Measurements from ENCODE around the gene SULT1A1. TPM values are rescaled to one million over a fixed set of nuclear protein-coding genes. Genes with fewer than 3 reads are reported as not detected.
"Not testable (repeated sequence)": the region's sequence is repeated elsewhere in the genome, so short reads cannot be mapped to it uniquely, and the experiment has no call there.

Gene SULT1A1
- total and polyA plus RNA-seq, 2 donors: 8.2 to 15.6 TPM

DNA sequence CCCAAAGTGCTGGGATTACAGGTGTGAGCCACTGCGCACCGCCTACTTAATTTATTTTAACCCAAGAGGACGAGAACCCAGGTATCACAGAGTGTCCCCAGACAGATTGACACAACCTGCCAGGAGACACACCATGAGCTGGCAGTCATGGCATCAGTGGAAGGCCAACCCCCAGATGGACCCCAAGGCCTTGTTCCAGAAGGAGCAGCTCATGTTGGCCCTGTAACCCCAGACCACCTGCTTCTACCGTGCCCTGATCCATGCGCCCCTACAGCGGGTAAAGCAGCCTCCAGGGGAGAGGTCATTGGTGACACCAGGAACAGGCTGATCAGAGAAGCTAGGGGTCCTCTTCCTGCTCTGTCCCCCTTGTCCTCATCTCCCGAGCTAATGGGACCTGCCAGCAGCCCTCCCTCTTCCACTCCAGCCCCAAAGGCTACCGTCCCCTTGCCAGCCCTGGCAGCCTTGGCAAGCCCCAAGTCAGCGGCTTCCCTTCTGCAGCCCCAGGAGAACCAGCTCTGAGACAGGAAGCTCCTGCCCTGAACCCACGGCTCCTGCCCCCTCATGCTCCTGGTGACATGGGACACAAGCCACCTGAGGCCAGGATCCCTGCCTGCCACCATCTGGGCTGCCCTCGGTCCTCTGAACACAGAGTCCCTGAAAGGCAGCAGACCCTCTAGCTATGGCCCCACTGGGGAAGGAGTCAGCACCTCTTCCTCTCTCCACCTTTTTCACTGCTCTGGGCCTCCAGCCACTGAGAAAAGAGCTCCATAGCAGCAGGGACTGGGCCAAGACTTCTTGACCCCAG lies 6.3 kb downstream of the SULT1A1 start:
- no peak overlapping the region for H3K4me3 ChIP-seq (ENCODE audit: low read depth, low read length)
- no peak for DNase-seq (ENCODE audit: extremely low spot score)
- H3K27ac ChIP-seq (ENCODE audit: low read depth): no peak overlapping the region
- H3K36me3 ChIP-seq (ENCODE audit: insufficient read depth): no peaks in the 10 kb centered on the region
- 79% methylated on average over 11 of the region's 11 CpGs for WGBS
- no peaks in the 10 kb centered on the region for H3K4me1 ChIP-seq (ENCODE audit: insufficient read depth)

DNA sequence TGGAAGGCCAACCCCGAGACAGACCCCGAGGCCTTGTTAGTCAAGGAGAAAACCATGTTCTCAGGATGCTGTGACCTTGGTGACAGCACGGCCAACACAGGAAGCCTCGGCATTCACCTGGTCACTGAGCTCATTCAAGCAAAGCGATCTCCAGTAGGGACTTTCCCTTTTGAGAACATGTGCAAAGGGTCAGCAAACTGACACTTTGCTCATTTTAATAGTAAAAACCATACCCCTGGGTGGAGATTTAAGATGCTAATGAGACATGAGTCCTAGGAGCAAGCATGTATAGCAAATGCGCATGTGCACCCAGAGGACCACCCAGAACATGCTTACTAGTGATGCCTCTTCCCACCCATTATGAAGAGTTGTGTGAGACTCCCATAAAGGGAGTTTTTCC lies 7.3 kb downstream of the SULT1A1 start:
- Histone ChIP-seq H3K4me1 (ENCODE audit: insufficient read depth) (no peaks in the 10 kb centered on the region), H3K4me3 (ENCODE audit: low read depth, low read length) (no peak overlapping the region), H3K36me3 (ENCODE audit: insufficient read depth) (no peaks in the 10 kb centered on the region), H3K27ac (ENCODE audit: low read depth) (no peak overlapping the region)
- WGBS: 83% methylated on average over 5 of the region's 6 CpGs
- DNase-seq (ENCODE audit: extremely low spot score): no peak

DNA sequence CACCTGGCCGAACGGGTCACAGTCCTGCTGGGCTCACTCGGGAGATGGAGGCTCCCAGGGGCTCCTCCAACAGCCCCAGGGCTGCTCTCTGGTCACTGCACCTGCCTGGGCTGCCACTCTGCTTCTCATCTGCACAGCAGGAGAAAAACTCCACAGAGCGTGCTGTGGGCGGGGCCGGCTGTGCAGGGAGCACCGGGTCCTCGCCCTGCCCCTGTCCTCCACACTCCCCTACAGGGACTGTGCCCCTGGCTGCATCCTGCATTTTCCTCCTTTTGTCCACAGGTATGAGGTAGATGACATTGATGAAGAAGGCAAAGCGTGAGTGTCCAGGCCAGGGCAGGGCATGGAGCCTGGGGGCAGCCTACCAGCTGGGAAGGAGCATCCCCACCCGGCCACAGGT lies 7.8 kb downstream of the SULT1A1 start:
- DNase-seq (ENCODE audit: extremely low spot score); H3K4me1 ChIP-seq (ENCODE audit: insufficient read depth); H3K36me3 ChIP-seq (ENCODE audit: insufficient read depth); H3K4me3 ChIP-seq (ENCODE audit: low read depth, low read length); H3K27ac ChIP-seq (ENCODE audit: low read depth): not testable (repeated sequence)
- WGBS: 77% methylated on average over 5 of the region's 10 CpGs

DNA sequence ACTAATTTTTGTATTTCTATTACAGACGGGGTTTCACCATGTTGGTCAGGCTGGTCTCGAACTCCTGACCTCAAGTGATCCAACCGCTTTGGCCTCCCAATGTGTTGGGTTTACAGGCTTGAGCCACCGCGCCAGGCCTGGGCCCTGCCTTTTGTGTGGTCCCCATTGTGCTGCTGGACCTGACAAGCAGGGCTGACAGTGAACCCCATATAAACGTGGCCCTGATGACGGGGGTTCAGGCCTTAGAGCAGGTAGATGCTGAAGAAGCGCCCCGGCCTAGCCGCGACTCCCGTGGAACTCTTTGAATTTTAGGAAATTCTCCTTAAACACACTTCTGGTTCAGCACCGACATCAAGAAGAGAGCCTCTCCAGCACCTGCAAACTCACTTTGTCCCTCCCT lies 8.3 kb downstream of the SULT1A1 start:
- not testable (repeated sequence) for H3K27ac ChIP-seq (ENCODE audit: low read depth); H3K36me3 ChIP-seq (ENCODE audit: insufficient read depth); DNase-seq (ENCODE audit: extremely low spot score); H3K4me3 ChIP-seq (ENCODE audit: low read depth, low read length); H3K4me1 ChIP-seq (ENCODE audit: insufficient read depth)
- WGBS: 92% methylated on average over 11 of the region's 13 CpGs

DNA sequence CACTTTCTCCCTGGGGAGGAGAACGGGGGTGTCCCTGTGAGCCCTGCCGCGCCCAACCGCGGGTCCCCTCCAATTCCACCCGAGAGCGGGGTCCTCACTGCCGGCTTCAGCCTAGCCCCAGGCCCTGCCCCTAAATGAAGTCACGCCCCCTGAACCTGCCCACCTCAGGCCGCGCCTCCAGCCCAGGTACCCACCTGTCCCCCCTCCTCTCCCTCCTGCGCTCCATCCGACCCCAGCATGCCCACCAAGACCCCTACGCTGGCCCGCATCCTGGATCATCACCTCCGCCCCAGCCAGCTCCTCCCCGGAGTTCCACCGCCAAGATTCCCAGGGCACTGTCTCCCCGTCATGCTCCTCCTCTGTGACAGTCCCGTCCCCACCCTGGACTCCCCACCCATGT lies 8.9 kb downstream of the SULT1A1 start:
- not testable (repeated sequence) for H3K4me3 ChIP-seq (ENCODE audit: low read depth, low read length); H3K27ac ChIP-seq (ENCODE audit: low read depth); DNase-seq (ENCODE audit: extremely low spot score); H3K4me1 ChIP-seq (ENCODE audit: insufficient read depth); H3K36me3 ChIP-seq (ENCODE audit: insufficient read depth)
- 26% methylated on average over 12 of the region's 20 CpGs for WGBS

DNA sequence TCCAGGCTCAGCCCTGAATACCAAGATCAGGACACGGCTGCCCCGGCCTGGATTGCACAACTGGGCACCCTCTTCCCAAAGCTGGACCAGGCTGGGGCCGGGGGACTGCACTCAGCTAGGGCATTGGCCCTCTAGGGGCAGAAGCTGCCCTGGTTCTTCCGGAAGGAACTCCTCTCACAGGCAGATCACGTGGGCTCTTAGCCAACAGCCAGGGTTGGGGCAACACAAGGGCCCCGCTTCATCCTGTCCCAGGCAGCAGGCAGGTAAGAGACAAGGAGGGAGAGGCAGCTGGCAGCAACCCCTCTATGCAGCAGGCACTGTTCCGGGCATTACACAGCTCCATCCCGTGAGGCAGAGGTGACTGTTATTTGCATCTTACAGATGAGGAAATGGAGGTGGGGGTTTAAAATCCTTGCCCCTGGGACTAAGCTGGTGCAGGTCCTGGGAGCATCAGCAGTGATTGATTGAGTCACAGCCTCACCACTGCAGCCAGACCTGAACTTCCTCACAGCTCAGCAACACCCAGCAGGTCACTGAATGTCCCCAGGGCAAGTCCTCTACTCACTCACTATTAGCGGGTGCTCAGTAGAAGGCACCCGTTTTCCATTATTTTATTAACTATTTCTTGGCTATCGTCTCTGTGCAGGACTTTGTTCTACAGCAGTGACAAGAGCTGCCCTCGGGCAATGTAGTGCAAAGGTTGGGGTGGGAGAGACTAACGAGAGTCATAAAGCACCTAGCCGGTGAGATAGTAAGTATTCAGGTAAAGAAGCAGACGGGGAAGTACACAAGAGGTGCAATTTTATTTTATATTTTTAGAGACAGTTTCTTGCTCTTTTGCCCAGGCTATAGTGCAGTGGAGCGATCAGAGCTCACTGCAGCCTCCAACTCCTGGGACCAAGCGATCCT lies 10.2 kb downstream of the SULT1A1 start:
- not testable (repeated sequence) for DNase-seq (ENCODE audit: extremely low spot score); H3K36me3 ChIP-seq (ENCODE audit: insufficient read depth); H3K4me3 ChIP-seq (ENCODE audit: low read depth, low read length); H3K4me1 ChIP-seq (ENCODE audit: insufficient read depth); H3K27ac ChIP-seq (ENCODE audit: low read depth)
- no CpG with 5 or more reads among the region's 17 CpGs for WGBS

DNA sequence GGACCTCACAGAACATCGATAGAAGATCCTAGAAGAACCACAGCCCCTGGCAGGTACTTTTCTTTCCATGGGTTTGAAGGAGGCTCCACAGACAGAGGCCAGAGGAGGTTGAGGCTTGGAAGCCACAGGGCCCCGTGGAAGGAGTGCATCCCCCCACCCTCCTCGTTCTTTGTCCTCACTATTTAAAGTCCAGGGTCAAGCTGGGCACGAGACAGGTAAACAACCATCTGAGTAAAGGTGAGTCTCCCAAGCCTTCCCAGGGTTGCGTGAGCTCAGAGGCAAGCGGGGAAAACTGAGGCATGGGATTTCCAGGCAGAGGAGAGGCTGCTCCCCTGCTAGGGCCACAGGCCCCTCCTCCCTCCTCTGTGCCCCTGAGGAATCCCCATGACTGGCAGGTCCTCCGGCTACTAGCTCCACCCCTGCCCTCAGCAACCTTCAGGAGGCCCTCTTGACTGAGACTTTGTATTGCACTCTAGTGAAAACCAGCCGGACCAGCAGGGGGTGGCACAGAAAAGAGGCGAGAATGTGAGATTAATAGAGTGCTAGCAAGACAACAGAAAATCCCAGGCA lies 12.1 kb downstream of the SULT1A1 start:
- WGBS: 73% methylated on average over 9 of the region's 9 CpGs
- H3K27ac ChIP-seq (ENCODE audit: low read depth): no peak overlapping the region
- no peaks in the 10 kb centered on the region for H3K36me3 ChIP-seq (ENCODE audit: insufficient read depth)
- H3K4me3 ChIP-seq (ENCODE audit: low read depth, low read length): no peak overlapping the region
- DNase-seq (ENCODE audit: extremely low spot score): no peak
- no peaks in the 10 kb centered on the region for H3K4me1 ChIP-seq (ENCODE audit: insufficient read depth)

DNA sequence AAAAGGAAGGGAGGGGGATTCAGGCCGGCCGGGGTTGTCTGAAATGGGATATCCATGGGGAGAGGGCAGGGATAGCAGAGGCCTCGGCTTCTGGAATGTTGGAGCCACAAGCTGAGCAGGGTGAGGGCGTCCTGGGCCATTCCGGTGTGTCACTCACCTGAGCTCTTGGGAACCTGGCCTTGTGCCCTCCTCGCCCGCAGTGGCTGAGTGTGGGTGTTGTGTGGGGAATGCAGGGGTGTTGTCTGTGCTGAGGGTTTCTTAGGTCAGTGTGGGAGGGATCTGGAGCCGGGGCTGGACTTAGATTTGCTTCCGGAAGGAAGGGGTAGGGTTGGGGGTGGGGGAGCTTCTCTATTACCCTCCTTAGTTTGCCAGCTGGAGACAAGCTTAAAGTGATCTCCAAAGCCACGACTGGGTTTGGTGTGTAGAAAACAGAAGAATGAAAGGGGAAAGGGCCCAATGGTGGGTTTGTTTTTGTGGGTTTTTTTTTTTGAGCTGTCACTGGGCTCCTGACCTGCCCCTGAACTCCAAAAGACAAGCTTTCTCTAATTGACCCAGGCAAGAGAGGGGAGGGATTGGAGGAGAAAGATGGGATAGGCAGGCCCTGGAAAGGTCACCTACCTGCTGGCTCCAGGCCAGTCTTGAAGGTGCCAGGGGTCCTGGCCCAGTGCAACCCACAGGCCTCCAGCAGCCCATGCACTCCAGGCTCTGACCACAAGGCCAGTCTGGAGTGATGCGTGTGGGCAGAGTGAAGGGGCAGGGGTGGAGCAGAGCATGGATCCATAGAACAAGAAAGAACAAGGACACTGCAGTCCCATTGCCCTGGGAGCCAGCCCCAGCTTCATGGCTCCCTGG lies 12.8 kb downstream of the SULT1A1 start, which contains the start of gene SULT1A2:
Gene SULT1A2 (minus strand): TSS at position 211 of the 852 bp plus-strand sequence. CDS start 1,120 bp downstream, outside the sequence.
- Histone ChIP-seq H3K4me1 (ENCODE audit: insufficient read depth) (no peaks in the 10 kb centered on the region), H3K36me3 (ENCODE audit: insufficient read depth) (no peaks in the 10 kb centered on the region), H3K27ac (ENCODE audit: low read depth) (no peak within 1 kb of the TSS), H3K4me3 (ENCODE audit: low read depth, low read length) (no peak within 1 kb of the TSS)
- no peak for DNase-seq (ENCODE audit: extremely low spot score)
- WGBS: 29% methylated on average over 11 of the region's 11 CpGs

DNA sequence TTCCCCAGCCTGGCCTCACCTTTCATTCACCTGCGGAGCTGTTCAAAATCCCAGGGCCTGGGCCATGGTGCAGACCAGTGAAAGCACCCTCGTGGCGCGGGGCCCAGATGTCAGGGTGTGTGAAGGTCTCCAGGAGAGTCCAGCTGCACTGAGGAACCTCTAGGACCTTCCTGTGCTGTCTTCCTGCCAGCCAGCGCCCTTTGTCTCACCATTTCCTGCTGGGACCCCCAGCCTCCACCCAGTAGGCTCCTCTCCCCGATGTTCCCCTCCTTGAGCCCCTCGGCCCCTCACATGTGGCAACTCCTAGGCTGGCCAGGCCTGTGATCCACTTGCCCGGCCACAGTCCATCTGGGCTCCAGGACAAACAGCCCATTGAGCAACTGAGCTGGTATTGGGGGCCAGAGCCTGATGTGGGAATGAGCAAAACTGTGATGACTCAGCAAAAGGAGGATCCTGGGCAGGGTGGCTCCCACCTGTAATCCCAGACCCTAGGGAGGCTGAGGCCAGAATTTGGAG lies 13.7 kb downstream of the SULT1A1 start:
- no peak overlapping the region for H3K27ac ChIP-seq (ENCODE audit: low read depth)
- H3K4me3 ChIP-seq (ENCODE audit: low read depth, low read length): no peak overlapping the region
- H3K4me1 ChIP-seq (ENCODE audit: insufficient read depth): no peaks in the 10 kb centered on the region
- no peak for DNase-seq (ENCODE audit: extremely low spot score)
- WGBS: 78% methylated on average over 8 of the region's 8 CpGs
- no peaks in the 10 kb centered on the region for H3K36me3 ChIP-seq (ENCODE audit: insufficient read depth)

DNA sequence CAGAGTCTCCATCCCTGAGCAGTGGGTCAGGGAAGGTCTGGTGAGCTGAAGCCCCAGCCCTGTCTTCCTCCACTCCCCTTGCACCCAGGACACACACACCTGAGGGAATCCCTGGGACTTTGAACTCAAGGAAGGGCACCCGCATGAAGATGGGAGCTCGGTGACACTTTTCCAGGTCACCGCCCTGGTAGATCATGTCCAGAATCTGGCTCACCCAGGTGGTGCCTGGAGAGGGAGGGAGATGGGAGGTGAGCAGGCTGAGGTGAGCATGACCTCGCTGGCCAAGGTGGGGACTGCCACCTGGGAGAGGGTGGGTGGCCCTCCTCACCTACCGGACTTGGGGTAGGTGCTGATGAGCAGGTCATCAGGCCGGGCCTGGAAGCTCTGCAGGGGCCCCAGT lies 14.4 kb downstream of the SULT1A1 start:
- H3K27ac ChIP-seq (ENCODE audit: low read depth); H3K4me1 ChIP-seq (ENCODE audit: insufficient read depth); H3K36me3 ChIP-seq (ENCODE audit: insufficient read depth); H3K4me3 ChIP-seq (ENCODE audit: low read depth, low read length); DNase-seq (ENCODE audit: extremely low spot score): not testable (repeated sequence)
- 94% methylated on average over 6 of the region's 6 CpGs for WGBS

DNA sequence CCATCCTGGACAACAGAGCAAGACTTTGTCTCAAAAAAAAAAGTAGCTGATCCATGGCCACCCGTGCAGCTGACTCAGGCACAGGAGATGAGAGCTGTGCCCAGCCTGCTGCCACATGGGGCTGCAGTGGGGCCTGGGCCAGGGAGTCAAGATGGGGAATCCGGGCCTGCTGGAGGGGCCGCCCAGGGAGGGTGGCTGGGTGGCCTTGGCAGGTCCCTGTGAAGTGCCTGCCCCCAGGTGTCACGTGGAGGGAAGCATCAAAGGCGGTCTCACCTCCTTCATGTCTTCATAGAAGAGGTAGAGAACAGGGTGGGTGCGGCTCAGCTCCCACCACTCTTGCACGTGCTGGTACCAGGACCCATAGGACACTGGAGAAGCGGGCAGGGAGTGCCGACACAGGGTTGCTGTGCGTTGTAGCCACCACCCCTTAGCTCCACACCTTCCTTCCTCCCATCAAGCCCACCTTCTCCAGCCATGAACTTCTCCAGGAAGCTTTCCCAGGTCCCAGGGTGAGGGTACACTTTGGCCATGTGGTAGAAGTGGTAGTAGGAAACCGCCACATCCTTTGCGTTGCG lies 16.8 kb downstream of the SULT1A1 start:
- Histone ChIP-seq H3K4me3 (ENCODE audit: low read depth, low read length) (no peak overlapping the region), H3K36me3 (ENCODE audit: insufficient read depth) (peaks cover 8% of the 10 kb centered on the region), H3K4me1 (ENCODE audit: insufficient read depth) (no peaks in the 10 kb centered on the region), H3K27ac (ENCODE audit: low read depth) (no peak overlapping the region)
- no peak for DNase-seq (ENCODE audit: extremely low spot score)
- WGBS: 87% methylated on average over 13 of the region's 13 CpGs

DNA sequence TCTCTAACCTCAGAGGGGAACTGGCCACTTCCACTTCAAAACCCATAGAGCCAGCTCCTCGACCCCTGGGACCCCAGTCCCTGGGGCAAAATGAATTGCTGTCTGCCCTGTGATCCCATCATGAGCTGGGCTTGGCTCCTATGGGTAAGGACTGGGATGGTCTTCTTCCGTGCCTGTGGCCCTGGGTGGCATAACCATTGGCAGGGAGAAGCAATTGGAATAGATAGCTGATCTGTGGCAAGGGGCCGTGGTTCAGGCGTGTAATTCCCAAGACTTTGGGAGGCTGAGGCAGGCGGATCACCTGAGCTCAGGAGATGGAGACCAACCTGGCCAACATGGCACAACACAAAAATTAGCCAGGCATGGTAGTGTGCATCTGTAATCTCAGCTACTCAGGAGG lies 17.3 kb downstream of the SULT1A1 start:
- no peak for DNase-seq (ENCODE audit: extremely low spot score)
- H3K36me3 ChIP-seq (ENCODE audit: insufficient read depth): peaks cover 8% of the 10 kb centered on the region
- 93% methylated on average over 5 of the region's 5 CpGs for WGBS

More for the DNA sequence above, 17.3 kb downstream of the SULT1A1 start:
- Histone ChIP-seq H3K27ac (ENCODE audit: low read depth) (no peak overlapping the region), H3K4me3 (ENCODE audit: low read depth, low read length) (no peak overlapping the region), H3K4me1 (ENCODE audit: insufficient read depth) (no peaks in the 10 kb centered on the region)

Measured in urinary bladder (tissue), 4 donors.